Stimulated activated CD8-positive, alpha-beta memory T cell treated with anti-CD3 and anti-CD28 coated beads, Interleukin-7, amount 100 ng/mL, for 24 hours (primary cell): Measurements from ENCODE around the gene ZNF101.
"Not testable (repeated sequence)": the region's sequence is repeated elsewhere in the genome, so short reads cannot be mapped to it uniquely, and the experiment has no call there.

Experiments used
- DNase-seq: peaks from one replicate; pipeline ENCODE4 v3.0.0-alpha.2; 2020; ENCODE audit warnings: low read depth

Gene ZNF101

DNA sequence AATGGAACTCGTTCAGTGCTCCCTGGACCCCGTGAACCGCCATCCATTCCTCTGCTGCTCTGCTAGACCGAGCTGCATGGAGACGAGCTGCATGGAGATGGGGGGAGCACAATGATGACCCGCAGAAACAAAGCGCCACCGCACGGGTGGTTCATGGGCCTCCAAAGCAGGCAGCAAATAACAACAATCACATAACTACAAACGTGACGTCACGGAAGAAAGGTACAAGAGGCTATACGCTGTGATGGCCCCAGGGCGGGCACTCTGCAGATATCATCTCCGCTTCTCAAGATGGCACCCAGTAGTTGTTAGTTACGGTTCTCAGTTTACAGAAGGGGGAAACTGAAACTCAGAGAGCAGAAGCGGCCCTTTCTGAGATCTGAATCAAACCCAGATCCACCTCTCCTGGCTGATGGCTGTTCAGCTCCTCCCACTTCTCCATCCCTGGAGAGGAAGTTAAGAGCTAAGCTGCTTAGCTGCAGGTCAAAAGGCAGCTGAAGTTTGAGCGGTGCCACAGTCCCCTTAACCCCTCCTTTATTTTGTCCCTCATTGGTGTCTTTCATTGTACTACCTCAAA, 6.9 kb upstream of the ZNF101 start:
- no peak for DNase-seq

- no peak for DNase-seq
These were observed 6.3 kb upstream of the ZNF101 start for GRCh38 chr19:19662344-19662743.

DNA sequence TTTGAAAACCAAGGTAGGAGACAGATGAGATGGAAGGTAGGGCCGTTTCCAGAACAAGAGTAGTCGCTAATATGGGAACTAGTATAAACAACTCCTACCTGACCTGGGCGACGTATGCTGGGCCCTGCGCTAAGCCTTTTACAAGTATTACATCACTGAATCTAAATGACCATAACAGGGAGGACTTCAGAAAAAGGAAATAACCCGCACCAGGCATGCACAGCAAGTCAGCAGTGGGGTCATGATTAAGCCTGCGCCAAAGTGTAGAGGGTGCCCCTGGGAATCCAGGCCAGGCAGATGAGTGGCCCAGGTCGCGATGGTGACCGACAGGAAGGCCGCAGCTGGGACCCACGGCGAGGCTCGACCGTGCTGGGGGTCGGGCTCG, 5.8 kb upstream of the ZNF101 start:
- DNase-seq: no peak

DNA sequence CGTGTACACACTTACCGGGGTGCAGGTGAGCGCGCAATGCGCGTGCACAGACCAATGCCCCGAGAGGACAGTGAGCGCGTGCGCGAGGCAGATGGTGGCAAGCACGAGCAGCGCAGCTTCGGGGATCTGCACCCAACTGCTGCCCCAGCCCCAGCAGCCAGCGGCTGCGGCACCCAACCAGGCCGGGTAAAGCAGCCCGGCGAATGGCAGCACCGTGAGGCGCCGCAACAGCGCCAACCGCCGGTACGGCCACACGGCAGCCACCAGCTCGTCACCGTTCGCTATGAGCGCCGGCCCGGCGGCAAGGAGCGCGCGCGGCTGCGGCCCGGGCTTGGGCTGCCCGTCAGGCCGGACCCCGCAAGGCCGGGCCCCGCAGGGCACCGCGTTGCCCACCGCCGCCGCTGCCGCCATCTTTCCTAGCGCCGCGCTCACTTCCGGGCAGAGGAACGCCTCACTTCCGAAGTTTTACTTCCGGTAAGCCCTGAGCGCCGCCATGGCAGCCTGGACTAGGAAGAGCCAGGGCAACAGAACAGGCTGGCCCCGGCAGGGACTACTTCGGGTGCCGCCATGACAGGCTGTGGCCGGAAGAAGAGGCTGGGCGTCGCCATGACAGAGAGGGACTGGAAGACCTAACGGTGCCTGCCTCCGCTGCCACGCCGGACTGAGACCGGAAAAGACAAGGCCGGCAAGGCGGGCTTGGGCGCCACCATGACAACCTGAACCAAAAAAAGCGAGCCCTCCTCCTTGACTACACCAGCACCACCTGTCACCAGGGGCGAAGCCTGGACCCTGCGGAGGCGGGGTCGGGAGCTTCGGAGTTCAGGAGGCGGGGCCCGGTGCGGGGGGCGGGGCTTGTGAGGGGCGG, 5.2 kb upstream of the ZNF101 start, which contains the start of gene ATP13A1:
Gene ATP13A1 (minus strand): TSS at position 421 of the 865 bp plus-strand sequence. CDS start 10 bp downstream, at position 411.
- peak; percentile 82 for DNase-seq

GRCh38 chr19:19665420-19665948, 3.2 kb upstream of the ZNF101 start:
- not testable (repeated sequence) for DNase-seq

DNA sequence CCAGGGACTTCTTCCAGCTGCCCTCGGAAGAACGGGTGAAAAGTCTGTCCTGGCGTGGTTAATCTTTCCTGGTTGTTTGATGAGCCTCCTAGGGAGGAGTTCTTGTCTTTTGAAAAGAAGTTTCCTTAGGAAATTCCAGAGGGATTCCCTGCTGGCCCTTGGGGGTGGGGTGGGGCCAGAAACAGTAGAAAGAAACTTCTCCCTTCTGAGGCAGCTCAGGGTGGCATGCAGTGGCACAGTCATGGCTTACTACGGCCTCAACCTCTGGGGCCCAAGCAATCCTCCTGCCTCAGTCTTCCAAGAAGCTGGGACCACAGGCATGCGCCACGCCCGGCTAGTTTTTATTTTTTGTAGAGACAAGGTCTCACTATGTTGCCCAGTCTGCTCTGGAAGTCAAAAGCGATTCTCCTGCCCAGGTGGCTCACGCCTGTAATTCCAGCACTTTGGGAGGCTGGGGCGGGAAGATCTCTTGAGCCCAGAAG, 1.5 kb downstream of the ZNF101 start:
- no peak for DNase-seq

DNA sequence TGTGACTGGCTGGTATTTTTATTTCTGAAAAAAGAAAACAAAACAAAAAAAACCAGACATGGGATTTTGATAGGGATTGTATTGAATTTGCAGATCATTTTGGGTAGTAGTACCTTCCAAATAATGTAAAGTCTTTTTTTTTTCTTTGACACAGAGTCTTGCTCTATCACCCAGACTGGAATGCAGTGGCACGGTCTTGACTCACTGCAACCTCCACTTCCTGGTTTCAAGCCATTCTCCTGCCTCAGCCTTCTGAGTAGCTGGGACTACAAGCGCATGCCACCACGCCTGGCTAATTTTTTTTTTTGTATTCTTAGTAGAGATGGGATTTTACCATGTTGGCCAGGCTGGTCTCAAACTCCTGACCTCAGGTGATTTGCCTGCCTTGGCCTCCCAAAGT, 4.2 kb downstream of the ZNF101 start:
- no peak for DNase-seq

DNA sequence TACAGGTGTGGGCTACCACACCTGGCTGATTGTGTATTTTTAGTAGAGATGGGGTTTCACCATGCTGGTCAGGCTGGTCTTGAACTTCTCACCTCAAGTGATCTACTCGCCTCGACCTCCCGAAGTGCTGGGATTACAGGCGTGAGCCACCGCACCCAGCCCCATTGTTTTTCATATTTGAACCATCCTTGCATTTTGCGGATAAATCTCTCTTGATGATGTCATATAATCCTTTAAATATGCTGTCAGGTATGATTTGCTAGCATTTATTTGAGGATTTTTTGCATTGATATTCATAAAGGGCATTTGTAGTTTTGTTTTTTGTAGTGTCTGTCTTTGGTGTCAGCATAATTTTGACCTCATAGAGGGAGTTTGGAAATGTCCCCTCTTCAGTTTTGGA, 5.7 kb downstream of the ZNF101 start:
- no peak for DNase-seq

DNA sequence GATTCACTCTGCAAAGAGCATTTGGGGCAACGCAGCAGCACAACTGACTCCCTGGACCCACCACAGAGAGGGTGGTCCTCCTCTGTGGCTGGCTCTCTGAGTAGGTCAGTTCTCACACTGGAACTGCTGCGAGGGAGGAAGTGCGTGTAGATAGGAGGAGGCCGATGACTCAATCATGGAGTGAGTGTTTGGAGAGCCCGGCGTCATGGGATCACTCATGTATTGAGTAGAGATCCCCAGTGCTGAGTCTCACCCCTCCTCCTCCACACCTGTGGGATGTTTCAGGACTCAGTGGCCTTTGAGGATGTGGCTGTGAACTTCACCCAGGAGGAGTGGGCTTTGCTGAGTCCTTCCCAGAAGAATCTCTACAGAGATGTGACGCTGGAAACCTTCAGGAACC, 8.9 kb downstream of the ZNF101 start:
- no peak for DNase-seq

DNA sequence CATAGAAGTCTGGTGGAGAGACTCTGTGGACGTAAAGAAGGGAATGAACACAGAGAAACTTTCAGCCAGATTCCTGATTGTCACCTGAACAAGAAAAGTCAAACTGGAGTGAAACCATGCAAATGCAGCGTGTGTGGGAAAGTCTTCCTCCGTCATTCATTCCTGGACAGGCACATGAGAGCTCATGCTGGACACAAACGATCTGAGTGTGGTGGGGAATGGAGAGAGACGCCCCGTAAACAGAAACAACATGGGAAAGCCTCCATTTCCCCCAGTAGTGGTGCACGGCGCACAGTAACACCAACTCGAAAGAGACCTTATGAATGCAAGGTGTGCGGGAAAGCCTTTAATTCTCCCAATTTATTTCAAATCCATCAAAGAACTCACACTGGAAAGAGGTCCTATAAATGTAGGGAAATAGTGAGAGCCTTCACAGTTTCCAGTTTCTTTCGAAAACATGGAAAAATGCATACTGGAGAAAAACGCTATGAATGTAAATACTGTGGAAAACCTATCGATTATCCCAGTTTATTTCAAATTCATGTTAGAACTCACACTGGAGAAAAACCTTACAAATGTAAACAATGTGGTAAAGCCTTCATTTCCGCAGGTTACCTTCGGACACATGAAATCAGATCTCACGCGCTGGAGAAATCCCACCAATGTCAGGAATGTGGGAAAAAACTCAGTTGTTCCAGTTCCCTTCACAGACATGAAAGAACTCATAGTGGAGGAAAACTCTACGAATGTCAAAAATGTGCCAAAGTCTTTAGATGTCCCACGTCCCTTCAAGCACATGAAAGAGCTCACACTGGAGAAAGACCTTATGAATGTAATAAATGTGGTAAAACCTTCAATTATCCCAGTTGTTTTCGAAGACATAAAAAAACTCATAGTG, 10.8 kb downstream of the ZNF101 start:
- DNase-seq: no peak

DNA sequence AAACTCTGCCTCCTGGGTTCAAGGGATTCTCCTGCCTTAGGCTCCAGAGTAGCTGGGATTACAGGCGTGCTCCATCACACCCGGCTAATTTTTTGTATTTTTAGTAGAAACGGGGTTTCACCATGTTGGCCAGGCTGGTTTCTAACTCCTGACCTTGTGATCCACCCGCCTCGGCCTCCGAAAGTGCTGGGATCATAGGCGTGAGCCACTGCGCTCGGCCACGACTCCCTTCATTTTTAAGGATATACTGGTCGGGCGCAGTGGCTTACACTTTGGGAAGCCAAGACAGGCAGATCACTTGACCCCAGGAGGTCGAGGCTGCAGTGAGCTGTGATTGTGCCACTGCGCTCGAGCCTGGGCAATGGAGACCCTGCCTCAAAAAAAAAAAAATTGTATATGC, 17.5 kb downstream of the ZNF101 start:
- not testable (repeated sequence) for DNase-seq

DNA sequence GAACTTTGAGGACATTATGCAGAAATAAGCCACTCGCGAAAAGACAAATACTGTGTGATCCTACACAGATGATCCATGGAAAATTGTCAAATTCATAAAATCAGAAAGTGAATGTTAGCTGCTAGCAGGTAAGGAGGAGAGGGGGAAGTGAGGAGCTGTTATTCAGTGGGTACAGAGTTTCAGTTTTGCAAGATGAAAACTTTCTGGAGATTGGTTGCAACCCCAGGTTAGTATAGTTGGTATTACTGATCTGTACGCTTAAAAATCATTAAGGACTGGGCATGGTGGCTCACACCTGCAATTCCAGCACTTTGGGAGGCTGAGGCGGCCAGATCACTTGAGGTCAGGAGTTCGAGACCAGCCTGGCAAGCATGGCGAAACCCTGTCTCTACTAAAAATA, 17.9 kb downstream of the ZNF101 start:
- DNase-seq: no peak

DNA sequence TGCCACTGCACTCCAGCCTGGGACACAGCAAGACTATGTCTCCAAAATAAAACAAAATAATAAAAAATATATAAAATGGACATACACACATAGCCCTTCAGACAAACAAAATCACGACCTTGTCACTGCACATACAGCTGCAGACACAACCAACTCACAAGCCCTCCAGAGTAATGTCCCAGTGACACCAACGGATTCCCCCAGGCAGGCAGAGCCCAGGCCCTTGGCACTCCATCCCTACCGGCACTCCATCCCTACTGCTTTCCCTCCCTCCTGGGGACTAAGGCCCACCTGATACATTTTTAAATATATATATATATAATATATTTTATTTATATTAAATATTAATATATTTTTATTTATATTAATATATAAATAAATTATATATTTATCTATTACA, 18.5 kb downstream of the ZNF101 start:
- DNase-seq: no peak

GRCh38 chr19:19689023-19689422, 20.4 kb downstream of the ZNF101 start:
- not testable (repeated sequence) for DNase-seq

DNA sequence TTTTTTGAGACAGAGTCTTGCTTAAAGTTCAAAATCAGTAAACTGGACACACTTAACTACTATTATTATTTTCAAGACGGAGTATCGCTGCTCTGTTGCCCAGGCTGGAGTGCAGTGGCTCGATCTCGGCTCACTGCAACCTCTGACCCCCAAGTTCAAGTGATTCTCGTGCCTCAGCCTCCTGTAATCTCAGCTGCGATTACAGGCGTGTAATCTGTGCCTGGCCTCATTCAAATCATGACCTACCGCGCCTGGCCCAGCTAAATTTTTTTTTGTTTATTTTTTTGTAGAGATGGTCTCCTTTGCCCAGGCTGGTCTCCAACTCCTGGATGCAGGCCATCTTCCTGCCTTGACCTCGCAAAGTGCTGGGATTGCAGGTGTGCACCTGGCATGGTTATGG, 23.0 kb downstream of the ZNF101 start:
- DNase-seq: no peak

GRCh38 chr19:19696386-19696785, 27.7 kb downstream of the ZNF101 start:
- DNase-seq: no peak

- DNase-seq: no peak
These were observed 28.9 kb downstream of the ZNF101 start for GRCh38 chr19:19697589-19697988.

- DNase-seq: not testable (repeated sequence)
These were observed 31.9 kb downstream of the ZNF101 start for GRCh38 chr19:19700493-19700892.

DNA sequence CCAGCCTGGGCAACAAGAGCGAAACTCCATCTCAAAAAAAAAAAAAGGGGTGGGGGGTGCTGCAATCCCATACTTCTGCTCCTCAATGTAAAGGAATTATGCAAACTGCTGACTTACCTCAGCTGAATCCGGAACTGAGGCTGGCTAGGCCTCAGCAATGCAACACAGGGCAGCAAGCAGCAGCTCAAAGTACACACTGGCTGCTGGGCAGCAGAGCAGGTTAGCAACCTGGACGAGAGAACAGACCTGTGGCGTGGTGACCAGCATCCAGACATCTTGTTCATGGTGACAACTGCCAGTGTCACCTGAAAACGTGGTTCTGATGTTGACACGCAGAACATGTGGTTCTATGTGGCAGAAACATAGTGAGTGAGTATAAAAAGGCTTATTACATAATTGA, 36.2 kb downstream of the ZNF101 start:
- DNase-seq: no peak

DNA sequence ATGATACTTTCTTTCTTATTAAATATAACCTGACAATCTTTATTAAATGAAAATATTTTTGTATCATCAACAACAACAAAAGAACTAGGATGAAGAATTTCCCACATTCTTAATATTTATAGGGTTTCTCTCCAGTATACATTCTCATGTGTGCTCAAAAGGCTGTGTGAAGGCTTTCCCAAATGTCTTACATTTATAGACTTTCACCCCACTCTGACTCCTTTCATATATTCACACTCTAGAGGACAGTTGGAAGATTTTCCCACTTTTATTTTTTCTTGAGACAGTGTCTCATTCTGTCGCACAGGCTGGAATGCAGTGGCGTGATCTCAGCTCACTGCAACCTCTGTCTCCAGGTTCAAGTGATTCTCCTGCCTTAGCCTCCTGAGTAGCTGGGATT, 41.9 kb downstream of the ZNF101 start:
- no peak for DNase-seq

- DNase-seq: no peak
These were observed 42.8 kb downstream of the ZNF101 start for GRCh38 chr19:19711306-19711933.
